NCI-H1436 treated with DMSO at 0.1 percent for 48 hours (cell line): ENCODE data around the gene IRF4.

Experiments used
- DNase-seq: peaks from one replicate; lab custom pipeline; 2025; lab: John Stamatoyannopoulos, UW

The IRF4 gene

DNA sequence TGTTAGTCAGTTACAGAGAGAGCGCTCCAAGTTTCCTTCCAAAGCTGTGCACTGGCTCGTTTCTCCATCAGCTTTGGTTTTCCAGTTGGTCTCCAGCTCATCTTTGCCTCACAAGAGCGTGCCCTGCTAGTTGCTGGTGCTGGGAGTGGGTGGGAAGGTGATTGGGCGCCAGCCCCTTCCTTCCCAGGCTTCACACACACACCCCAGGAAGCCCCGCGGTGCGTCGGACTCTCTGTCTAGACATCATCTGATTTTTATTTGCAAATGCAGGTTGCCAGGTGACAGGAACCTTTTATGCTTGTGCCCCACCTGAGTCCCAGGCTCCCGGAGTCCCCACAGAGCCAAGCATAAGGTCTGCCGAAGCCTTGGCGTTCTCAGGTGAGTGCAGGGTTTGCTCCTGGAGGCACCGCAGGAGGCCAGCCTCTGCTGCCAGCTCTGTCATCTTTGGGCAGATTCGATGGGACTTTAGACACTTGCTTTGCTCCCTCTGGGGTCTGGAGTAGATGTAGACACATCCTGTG, 7.1 kb downstream of the IRF4 start:
- DNase-seq: no peak

DNA sequence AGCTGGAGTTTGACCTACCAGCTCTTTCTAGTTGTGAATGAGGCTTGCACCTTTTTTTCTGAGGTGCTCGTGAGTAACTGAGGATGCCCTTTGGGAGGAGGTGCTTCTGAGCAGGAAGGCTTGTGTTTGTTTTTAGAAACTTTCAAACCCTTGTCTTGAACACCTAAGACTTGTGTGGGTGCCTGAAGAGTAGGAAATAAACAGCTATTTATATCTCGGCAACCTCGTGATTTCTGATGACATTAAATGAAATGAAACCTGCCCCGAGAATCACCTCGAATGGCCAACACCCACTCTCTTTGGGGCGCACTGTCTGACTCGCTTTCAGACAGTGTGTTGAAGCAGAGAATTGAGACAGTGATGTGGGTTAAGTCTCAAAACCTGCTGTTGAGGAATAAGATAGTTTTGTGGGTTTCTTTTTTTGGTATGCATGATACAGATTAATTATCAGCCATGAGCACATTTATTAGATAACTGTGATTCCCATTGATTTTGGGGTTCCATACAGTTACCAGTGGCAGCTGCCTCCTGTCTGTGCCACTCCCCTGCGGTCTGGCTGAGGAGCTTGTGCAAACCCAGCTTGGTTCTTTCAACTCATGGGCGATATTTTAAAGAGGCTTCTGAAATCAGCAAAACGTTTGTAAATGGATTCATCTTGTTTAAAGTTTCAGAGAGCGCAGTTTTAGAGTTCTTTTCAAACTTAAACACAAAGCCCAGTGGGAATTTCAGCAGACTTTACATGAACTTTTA, 8.4 kb downstream of the IRF4 start:
- DNase-seq: no peak

DNA sequence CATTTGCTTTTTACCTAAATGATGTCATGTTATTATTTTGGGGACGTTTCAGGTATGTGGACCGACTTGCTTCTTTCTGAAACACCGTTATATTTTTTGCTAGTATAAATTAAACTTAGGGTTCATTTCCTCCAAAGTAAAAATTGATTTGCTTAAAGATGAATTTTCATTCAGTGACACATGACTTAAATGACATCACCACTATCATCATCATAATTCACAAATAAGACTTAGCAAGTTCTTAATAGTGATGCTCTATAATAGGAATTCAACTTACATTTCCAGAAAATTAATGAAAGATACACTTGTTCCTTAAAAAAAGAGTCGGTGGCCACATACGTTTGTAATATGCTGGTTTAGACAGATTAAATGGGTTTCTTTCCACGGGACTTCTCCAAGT, 9.3 kb downstream of the IRF4 start:
- no peak for DNase-seq

DNA sequence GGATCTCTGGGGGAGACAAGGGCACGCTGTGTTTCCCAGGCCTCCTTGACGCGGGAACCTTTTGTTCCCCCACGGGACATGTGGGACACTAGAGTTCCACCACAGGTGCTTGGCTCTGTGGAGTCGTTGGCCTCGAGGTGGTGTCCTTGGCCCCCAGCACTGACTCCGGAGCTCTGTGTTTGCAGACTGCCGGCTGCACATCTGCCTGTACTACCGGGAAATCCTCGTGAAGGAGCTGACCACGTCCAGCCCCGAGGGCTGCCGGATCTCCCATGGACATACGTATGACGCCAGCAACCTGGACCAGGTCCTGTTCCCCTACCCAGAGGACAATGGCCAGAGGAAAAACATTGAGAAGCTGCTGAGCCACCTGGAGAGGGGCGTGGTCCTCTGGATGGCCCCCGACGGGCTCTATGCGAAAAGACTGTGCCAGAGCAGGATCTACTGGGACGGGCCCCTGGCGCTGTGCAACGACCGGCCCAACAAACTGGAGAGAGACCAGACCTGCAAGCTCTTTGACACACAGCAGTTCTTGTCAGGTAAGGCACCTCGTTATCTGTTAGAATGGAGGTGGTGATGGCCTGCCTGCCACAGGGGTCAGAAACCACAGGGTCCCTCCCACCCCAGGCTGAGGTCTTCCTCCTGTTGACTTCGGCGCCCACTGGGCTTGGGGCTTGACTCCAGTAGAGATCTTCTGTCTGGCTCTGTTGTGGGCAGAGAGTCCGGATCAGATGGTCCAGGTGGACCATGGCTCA, 9.9 kb downstream of the IRF4 start:
- no peak for DNase-seq

DNA sequence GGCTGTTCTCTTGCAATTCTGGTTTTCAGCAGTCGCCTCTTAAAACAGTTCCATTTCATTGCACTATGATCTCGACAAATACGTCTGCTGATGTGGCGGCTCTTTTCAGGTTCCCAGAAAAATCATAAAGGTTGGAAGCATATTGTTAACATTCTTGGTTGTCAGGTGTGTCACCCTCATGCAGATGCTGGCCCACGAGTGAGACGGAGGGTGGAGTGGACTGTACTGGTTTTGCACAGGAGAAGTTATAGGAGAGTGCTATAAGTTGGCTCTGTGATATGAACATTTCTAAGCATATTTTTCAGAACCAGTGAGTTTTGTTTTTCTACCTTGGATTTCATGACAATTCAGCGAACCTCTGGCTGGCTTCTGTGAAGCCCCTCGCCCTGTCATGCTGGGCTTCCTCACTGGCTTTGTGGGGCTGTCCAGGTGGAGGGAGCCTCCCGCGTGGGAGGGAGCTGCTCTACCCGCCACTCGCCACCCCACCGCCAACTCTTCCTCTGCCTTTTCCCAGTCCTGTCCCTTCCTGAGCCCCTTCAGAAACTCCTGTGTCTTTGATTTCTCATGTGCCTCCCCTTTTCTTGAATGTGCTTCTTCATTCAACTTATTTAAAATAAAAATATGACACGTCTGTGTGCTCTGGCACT, 10.6 kb downstream of the IRF4 start:
- no peak for DNase-seq

DNA sequence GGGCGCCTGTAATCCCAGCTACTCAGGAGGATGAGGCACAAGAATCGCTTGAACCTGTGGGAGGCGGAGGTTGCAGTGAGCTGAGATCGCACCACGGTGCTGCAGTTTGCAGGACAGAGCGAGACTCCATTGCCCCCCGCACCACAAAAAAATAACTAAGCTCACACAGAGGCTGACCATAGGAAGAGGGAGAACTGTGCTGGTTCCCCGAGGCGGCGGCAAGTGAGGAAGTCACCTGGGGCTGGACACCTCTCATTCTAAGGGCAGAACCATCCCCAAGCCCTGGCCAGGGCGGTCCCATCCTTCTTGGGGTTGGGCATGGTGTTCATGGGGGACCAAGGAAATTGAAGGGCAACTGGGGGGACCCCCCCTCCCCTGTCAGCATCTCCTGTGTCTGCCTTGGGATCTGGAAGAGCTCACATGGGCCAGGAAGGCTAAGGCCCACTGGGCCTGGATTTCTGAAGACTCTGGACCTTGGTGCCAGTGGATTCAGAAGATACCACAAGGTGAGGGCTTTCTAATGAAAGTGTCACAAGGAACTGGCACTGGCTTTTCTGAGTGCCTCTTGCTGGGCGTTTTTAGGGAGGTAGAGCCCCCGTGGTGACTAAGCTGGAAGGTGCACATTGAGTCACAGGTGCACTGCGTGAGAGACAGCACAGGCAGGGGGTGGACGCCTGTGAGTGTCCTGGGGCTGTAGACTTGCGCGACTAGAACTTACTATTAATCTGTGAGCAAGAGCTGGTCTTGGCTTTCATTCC, 11.5 kb downstream of the IRF4 start:
- DNase-seq: no peak

DNA sequence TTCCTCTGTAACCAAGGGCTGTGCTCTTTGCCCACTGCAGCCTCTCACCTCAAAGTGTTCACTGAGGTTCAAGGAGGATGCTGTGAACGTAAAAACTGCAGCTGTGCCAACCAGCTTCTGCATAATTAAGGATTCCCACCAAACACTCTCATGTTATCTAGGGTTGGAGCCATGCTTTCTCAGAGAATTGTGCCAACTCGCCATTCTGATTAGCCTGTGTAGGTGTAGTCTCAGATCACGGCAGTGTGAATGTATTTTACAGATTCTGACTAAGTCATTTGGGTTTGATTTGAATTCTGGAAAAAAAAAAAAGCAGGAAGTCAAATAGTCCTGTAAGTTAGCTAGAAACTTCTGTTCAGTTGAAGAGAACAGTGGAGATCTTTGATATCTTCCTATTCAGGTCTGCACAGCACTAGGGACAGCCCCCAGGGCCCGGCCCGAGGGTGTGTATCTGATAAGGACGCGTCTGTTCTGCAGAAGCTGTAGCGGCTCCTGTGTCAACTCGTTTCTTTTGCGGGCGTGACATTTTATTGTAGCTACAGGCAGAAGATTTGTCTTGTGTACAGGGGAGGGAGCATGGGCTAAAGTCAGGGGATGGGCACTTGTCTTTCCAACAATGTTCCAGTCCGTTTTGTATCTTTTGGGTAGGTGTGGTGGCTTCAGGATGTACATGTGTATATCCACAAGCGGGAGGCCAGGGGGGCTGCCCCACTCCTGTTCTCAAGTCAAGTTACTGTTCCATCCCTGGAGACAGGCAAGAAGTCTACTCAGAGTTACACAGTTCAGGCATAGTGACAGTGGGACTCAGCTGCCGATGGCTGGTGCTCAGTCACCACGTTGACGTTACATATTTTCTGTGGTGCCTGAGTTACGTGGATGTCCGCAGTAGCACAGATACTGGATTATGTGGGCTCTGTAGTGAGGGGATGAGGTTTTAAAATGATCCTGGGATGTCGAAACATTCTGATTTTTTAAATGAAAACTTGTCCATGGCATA, 12.4 kb downstream of the IRF4 start:
- DNase-seq: no peak

DNA sequence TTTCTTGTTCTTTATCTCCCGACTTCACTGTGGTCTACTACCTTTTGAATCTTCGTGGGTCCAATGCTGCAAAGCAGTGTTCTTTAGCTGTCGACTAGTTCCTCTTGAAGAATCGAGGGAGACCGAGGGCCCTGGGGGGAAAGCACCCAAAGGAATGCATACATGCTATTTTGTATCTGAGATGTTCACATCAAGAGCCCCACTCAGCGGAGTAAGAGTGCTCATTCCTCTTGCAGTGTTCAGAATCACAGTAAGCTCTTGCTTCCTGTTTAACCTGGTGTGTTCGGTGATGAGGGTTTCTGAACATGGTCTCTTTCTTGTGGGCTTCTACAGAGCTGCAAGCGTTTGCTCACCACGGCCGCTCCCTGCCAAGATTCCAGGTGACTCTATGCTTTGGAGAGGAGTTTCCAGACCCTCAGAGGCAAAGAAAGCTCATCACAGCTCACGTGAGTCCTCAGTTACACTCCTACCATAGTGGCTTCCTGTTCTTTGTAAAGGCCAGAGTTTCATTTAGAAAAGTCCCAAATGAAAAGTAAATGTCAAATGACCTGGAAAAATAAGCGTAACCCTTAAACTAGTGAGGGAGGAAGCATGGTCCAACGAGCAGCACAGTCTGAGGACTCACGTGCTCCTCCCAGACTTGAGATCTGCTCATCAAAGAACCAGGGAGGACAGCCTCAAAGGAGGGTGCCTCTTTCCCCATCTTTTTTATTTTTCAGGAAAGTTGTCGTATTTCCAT, 13.3 kb downstream of the IRF4 start:
- no peak for DNase-seq

DNA sequence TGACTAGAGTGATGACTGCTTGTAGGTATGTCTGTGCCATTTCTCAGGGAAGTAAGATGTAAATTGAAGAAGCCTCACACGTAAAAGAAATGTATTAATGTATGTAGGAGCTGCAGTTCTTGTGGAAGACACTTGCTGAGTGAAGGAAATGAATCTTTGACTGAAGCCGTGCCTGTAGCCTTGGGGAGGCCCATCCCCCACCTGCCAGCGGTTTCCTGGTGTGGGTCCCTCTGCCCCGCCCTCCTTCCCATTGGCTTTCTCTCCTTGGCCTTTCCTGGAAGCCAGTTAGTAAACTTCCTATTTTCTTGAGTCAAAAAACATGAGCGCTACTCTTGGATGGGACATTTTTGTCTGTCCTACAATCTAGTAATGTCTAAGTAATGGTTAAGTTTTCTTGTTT, 16.6 kb downstream of the IRF4 start:
- DNase-seq: no peak

DNA sequence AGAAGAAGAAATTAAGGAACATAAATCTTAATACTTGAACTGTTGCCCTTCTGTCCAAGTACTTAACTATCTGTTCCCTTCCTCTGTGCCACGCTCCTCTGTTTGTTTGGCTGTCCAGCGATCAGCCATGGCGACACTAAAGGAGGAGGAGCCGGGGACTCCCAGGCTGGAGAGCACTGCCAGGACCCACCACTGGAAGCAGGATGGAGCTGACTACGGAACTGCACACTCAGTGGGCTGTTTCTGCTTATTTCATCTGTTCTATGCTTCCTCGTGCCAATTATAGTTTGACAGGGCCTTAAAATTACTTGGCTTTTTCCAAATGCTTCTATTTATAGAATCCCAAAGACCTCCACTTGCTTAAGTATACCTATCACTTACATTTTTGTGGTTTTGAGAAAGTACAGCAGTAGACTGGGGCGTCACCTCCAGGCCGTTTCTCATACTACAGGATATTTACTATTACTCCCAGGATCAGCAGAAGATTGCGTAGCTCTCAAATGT, 17.1 kb downstream of the IRF4 start:
- DNase-seq: no peak

DNA sequence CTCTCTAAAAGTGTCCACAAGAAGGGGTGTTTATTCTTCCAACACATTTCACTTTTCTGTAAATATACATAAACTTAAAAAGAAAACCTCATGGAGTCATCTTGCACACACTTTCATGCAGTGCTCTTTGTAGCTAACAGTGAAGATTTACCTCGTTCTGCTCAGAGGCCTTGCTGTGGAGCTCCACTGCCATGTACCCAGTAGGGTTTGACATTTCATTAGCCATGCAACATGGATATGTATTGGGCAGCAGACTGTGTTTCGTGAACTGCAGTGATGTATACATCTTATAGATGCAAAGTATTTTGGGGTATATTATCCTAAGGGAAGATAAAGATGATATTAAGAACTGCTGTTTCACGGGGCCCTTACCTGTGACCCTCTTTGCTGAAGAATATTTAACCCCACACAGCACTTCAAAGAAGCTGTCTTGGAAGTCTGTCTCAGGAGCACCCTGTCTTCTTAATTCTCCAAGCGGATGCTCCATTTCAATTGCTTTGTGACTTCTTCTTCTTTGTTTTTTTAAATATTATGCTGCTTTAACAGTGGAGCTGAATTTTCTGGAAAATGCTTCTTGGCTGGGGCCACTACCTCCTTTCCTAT, 17.9 kb downstream of the IRF4 start:
- DNase-seq: no peak

DNA sequence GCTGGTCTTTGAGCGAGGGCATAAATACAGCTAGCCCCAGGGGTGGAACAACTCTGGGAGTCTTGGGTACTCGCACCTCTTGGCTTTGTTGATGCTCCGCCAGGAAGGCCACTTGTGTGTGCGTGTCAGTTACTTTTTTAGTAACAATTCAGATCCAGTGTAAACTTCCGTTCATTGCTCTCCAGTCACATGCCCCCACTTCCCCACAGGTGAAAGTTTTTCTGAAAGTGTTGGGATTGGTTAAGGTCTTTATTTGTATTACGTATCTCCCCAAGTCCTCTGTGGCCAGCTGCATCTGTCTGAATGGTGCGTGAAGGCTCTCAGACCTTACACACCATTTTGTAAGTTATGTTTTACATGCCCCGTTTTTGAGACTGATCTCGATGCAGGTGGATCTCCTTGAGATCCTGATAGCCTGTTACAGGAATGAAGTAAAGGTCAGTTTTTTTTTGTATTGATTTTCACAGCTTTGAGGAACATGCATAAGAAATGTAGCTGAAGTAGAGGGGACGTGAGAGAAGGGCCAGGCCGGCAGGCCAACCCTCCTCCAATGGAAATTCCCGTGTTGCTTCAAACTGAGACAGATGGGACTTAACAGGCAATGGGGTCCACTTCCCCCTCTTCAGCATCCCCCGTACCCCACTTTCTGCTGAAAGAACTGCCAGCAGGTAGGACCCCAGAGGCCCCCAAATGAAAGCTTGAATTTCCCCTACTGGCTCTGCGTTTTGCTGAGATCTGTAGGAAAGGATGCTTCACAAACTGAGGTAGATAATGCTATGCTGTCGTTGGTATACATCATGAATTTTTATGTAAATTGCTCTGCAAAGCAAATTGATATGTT, 19.2 kb downstream of the IRF4 start:
- DNase-seq: no peak

DNA sequence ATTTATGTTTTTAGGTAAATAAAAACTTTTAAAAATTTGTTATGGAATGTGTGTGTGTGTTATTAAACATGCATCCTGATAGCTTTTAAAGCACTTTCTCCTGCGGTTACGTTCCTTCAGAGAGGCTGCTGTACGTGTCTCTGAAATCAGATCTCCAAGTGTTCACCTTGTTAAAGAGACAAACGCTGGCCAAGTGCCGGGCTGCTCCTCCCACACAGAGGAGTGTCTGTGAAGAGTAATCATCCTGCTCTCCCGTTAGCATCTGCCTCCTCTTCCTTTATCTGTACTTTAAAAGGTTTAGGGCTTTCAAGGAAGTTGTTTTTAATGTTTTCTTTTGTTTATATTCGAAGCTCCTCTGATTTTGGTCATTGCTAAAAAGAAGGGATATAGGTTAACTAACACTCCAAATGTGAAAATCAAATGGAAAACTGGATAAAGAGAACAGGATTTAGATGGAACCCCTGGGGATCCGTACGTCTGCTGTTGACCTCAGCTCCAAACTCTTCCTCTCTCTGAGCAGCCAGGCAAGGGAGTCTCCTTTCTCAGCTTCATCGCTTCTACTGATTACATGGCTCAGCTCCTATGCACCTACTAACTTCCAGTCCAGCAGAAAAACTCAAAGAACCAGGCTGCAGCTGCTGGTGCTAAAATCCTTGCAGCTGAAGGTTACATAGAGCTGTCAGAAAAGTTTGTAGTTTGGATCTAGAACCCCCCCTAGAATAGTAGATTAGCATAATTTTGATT, 20.0 kb downstream of the IRF4 start:
- DNase-seq: no peak

DNA sequence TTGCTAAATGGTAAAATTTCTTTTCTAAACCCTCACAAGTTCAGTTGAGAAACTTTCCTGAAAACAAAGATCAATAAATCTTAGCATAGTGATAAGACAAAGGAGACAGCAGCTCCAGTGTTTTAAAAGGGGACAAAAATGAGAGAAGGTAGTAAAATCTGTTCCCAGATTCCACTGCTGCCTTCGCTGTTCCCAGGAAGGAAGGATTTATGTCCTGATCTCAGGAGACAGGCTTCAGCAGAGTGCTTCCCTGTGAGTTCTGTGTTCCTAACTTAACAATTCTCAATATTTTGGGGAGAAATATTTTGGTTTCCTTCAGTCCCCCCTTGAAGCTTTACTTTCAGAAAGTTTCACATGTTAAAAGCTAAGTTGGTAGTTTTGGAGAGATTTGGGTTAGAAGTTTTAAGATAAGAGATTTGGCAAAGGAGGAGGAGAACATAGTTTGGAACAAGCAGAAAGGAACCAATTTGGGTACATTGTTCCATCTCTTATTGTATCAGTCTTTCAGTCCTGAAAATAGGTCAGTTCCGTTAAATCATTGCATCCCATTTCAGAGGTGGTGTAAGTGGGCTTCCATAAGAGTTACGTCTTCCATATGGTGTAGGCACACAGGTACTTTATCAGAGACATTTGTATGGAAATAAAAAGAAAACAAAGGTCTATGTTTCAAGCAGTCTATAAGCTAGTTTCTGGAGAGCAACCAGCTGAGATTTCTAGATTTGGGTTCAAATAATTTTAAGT, 20.8 kb downstream of the IRF4 start:
- no peak for DNase-seq

DNA sequence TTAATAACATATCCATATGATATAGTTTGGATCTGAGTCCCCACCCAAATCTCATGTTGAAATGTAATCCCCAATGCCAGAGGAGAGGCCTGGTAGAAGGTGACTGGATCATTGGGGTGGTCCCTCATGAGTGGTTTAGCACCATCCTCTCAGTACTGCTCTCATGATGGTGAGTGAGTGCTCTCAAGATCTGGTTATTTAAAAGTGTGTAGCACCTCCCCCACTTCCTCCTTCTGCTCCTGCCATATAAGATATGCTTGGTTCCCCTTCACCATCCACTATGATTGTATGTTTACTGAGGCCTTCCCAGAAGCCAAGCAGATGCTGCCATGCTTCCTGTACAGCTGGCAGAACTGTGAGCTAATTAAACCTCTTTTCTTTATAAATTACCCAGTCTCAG, 22.9 kb downstream of the IRF4 start:
- DNase-seq: no peak

DNA sequence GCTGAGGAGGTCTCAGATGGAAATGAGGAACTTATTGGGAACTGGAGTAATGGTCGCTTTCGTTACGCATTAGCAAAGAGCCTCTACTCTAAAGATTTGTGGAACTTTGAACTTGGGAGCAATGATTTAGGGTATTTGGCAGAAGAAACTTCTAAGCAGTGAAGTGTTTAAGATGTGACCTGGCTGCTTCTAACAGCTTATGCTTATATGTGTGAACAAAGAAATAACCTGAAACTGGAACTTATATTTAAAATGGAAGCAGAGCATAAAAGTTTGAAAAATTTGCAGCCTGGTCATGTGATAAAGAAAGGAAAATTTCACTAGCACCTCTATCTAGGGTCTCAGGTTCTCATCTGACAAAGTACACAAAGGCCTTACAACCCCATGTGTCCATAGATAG, 23.5 kb downstream of the IRF4 start:
- DNase-seq: no peak

DNA sequence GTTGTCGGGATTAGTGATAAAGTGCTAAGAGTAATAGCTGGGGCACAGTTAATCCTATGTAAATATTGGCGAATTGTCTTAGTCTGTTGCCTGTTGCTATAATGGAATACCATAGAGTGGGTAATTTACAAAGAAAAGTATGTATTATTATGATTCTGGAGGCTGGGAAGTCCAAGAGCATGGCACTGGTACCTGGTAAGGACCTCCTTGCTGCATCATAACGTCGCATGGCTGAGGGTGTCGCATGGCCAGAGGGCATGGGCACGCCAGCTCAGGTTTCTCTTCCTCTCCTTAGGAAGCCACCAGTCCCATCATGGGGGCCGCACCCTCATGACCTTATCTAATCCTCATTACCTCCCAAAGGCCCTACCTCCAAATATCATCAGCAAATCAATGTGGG, 29.7 kb downstream of the IRF4 start:
- no peak for DNase-seq
